K562 (cell line): ENCODE data around the gene ZNF30. TPM values are rescaled to one million over a fixed set of nuclear protein-coding genes. Genes with fewer than 3 reads are reported as not detected.

Experiments
- E2F3 ChIP-seq: fragments of 250-450 bp; sonication (Bioruptor Pico); IDR thresholded peaks from 2 replicates; pipeline ENCODE4 v1.4.0; 2020; ENCODE audit warnings: mild to moderate bottlenecking
- ETV5 ChIP-seq: sonication (generic); formaldehyde crosslinking; IDR thresholded peaks from 2 replicates; pipeline ENCODE4 v1.4.0; 2020; ENCODE audit warnings: low read depth, mild to moderate bottlenecking, missing genetic modification reagents
- HDAC6 ChIP-seq: IDR thresholded peaks from 2 replicates; pipeline ENCODE4 v1.6.1; 2012; ENCODE audit warnings: low read depth, mild to moderate bottlenecking, control low read depth, inconsistent platforms, low read length, moderate library complexity
- NFRKB ChIP-seq: fragments of 450-650 bp; IDR thresholded peaks from 2 replicates; pipeline ENCODE4 v1.6.1; 2016; ENCODE audit warnings: low read depth
- POLR2A ChIP-seq: fragments of 450-650 bp; conservative IDR thresholded peaks from 2 replicates; pipeline ENCODE4 v1.6.1; 2016
- SLC30A9 ChIP-seq: fragments of 250-450 bp; sonication (Bioruptor Pico); IDR thresholded peaks from 2 replicates; pipeline ENCODE4 v1.8.0; 2022; ENCODE audit warnings: mild to moderate bottlenecking, moderate library complexity
- TCF7 ChIP-seq: sonication (generic); IDR thresholded peaks from 2 replicates; pipeline ENCODE4 v1.6.1; 2016; ENCODE audit warnings: antibody characterized with exemption, borderline replicate concordance
- YY1 ChIP-seq, 3 experiments: IDR thresholded peaks; 2 replicates each; pipeline ENCODE4 v1.6.1; 2011; ENCODE audit warnings: low read length in 2 of 3, mild to moderate bottlenecking in 2 of 3, moderate library complexity in 2 of 3, borderline replicate concordance in 1 of 3, control low read depth in 1 of 3, low read depth in 1 of 3; ENCODE audit not compliant: insufficient read depth in 3 of 3, insufficient replicate concordance in 2 of 3, control insufficient read depth in 1 of 3, insufficient read length in 1 of 3; ENCODE audit errors: extremely low read depth in 1 of 3
- ZBTB7A ChIP-seq: IDR thresholded peaks from 2 replicates; pipeline ENCODE4 v1.6.1; 2011; ENCODE audit warnings: low read depth, mild to moderate bottlenecking, low read length, moderate library complexity, borderline replicate concordance; ENCODE audit not compliant: control insufficient read depth
- ZNF79 ChIP-seq: fragments of 250-450 bp; sonication (Bioruptor Pico); IDR thresholded peaks from 2 replicates; pipeline ENCODE4 v1.4.0; 2020; ENCODE audit warnings: low read depth, mild to moderate bottlenecking, moderate library complexity
- polyA plus RNA-seq, 8 experiments: library from polyadenylated mRNA; depleted of rRNA in 4 of 8; stranded (reverse) in 5 of 8; unstranded in 3 of 8; fragments of >200 nt; fragmentation: Nextera tagmentation in 2 of 8; fragmentation: Illumina TruSeq in 1 of 8; extraction: Ambion mirVana in 2 of 8; extraction: Trizol in 1 of 8; gene quantifications; 2 replicates each; pipeline versions ENCODE4 v1.2.1 to v1.2.3, GENCODE V29; 2011 to 2014; ENCODE audit warnings: inconsistent platforms in 1 of 8, missing spikeins in 1 of 8
- total RNA-seq, 7 experiments: library from RNA; depleted of rRNA in 6 of 7; stranded (reverse); fragments of >200 nt in 6 of 7; fragmentation: Illumina TruSeq in 2 of 7; extraction: Trizol in 2 of 7; gene quantifications; 2 replicates each; pipeline versions ENCODE4 v1.2.1 to v1.2.3, GENCODE V29; 2011 to 2021; ENCODE audit warnings: low replicate concordance in 1 of 7
- TF ChIP-seq, protein P1 (sequence below): sonication (generic); formaldehyde crosslinking; IDR thresholded peaks from 2 replicates; pipeline ENCODE4 v1.5.0; 2020; ENCODE audit warnings: missing genetic modification reagents
- TF ChIP-seq, protein P2 (sequence below), 3 experiments: fragments of 200-800 bp in 1 of 3; sonication (Bioruptor generic) in 1 of 3; sonication (generic) in 1 of 3; formaldehyde crosslinking in 1 of 3; IDR thresholded peaks; 2 replicates each; pipeline versions ENCODE4 v1.6.1 to v1.8.0; 2016 to 2022; ENCODE audit warnings: mild to moderate bottlenecking in 2 of 3, missing compliant biosample characterization in 2 of 3, missing genetic modification characterization in 2 of 3, missing genetic modification reagents in 1 of 3
- TF ChIP-seq, protein P3 (sequence below): fragments of 450-650 bp; IDR thresholded peaks from 2 replicates; pipeline ENCODE4 v1.6.1; 2016; ENCODE audit warnings: borderline replicate concordance
- TF ChIP-seq, protein P4 (sequence below): fragments of 250-450 bp; sonication (Bioruptor Pico); IDR thresholded peaks from 2 replicates; pipeline ENCODE4 v1.8.0; 2022; ENCODE audit warnings: inconsistent platforms

The ZNF30 gene
- total and polyA plus RNA-seq, 9 of the 15 experiments (the other 6 are each of a cell fraction or from before 2014, with no cell fraction given), result 7.3 to 13.4 (median 10.6) TPM

DNA sequence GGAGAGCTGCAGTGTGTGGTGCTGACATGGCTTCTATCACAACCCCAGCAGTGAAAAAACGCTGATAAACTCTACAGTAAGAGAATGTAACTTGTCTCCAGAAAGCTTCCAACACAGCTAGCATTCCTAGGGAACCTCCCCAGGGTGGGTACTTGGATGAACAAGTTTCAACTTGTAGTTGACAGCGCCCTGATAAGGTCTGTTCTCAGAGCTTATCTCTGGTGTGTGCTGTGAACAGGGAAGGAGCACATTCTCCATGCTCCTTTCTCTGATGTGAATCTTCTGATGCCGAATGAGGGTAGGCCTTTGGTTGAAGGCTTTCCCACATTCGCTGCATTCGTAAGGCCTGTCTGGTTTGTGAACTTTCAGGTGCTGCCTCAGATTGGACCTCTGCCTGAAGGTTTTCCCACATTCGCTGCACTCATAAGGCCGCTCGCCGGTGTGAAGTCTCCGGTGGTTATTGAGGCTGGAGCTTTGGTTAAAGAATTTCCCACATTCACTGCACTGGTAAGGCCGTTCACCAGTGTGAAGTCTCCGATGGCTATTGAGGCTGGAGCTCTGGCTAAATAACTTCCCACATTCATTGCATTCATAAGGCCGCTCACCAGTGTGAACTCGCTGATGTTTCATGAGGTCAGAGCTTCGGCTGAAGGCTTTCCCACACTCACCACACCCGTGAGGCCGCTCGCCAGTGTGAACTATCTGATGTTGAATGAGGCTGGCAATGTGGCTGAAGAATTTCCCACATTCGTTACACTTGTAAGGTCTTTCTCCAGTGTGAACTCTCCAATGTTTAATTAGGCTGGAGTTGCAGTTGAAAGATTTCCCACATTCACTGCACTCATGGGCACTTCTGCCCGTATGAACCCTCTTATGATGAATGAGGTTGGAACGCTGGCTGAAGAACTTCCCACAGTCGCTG, 31.4 kb downstream of the ZNF30 start (continued):
- TF ChIP-seq ZBTB7A, result no peak
- TF ChIP-seq, protein P1, sequence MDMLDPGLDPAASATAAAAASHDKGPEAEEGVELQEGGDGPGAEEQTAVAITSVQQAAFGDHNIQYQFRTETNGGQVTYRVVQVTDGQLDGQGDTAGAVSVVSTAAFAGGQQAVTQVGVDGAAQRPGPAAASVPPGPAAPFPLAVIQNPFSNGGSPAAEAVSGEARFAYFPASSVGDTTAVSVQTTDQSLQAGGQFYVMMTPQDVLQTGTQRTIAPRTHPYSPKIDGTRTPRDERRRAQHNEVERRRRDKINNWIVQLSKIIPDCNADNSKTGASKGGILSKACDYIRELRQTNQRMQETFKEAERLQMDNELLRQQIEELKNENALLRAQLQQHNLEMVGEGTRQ, result no peak
- TF ChIP-seq NFRKB, result peak; percentile 63; the same call in 1 of the 2 replicates
- TF ChIP-seq POLR2A, result peak; percentile 57; the same call in 1 of the 2 replicates
- no peak for TF ChIP-seq E2F3 (CRISPR knock-in tag)
- TF ChIP-seq ETV5, result no peak
- no peak for TF ChIP-seq SLC30A9
- no peak for TF ChIP-seq YY1 (IDR thresholded peaks at IDR 0.05; ENCODE audit: borderline replicate concordance in 1 of 3, control insufficient read depth in 1 of 3, extremely low read depth in 1 of 3, insufficient read depth in 3 of 3, insufficient read length in 1 of 3, insufficient replicate concordance in 2 of 3, low read depth in 1 of 3, low read length in 2 of 3)
- no peak for TF ChIP-seq TCF7
- TF ChIP-seq, protein P2, sequence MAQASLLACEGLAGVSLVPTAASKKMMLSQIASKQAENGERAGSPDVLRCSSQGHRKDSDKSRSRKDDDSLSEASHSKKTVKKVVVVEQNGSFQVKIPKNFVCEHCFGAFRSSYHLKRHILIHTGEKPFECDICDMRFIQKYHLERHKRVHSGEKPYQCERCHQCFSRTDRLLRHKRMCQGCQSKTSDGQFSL (CRISPR knock-in tag; IDR thresholded peaks at IDR 0.05), result no peak
- TF ChIP-seq, protein P2 (tag; IDR thresholded peaks at IDR 0.05), result no peak
- TF ChIP-seq, protein P3, sequence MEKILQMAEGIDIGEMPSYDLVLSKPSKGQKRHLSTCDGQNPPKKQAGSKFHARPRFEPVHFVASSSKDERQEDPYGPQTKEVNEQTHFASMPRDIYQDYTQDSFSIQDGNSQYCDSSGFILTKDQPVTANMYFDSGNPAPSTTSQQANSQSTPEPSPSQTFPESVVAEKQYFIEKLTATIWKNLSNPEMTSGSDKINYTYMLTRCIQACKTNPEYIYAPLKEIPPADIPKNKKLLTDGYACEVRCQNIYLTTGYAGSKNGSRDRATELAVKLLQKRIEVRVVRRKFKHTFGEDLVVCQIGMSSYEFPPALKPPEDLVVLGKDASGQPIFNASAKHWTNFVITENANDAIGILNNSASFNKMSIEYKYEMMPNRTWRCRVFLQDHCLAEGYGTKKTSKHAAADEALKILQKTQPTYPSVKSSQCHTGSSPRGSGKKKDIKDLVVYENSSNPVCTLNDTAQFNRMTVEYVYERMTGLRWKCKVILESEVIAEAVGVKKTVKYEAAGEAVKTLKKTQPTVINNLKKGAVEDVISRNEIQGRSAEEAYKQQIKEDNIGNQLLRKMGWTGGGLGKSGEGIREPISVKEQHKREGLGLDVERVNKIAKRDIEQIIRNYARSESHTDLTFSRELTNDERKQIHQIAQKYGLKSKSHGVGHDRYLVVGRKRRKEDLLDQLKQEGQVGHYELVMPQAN, result no peak
- no peak for TF ChIP-seq HDAC6
- TF ChIP-seq ZNF79, result no peak
- TF ChIP-seq, protein P4, sequence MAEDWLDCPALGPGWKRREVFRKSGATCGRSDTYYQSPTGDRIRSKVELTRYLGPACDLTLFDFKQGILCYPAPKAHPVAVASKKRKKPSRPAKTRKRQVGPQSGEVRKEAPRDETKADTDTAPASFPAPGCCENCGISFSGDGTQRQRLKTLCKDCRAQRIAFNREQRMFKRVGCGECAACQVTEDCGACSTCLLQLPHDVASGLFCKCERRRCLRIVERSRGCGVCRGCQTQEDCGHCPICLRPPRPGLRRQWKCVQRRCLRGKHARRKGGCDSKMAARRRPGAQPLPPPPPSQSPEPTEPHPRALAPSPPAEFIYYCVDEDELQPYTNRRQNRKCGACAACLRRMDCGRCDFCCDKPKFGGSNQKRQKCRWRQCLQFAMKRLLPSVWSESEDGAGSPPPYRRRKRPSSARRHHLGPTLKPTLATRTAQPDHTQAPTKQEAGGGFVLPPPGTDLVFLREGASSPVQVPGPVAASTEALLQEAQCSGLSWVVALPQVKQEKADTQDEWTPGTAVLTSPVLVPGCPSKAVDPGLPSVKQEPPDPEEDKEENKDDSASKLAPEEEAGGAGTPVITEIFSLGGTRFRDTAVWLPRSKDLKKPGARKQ, result no peak
